HG03342 (cell line): ENCODE measurements around the gene SLC30A7.
"Not testable (repeated sequence)": the region's sequence is repeated elsewhere in the genome, so short reads cannot be mapped to it uniquely, and the experiment has no call there.

Source experiments
- ATAC-seq: cut with Tn5 transposase; IDR thresholded peaks from one replicate; pipeline ENCODE4 v1.9.1; 2021; ENCODE audit warnings: mild to moderate bottlenecking, moderate library complexity; ENCODE audit not compliant: unreplicated experiment

SLC30A7 gene

DNA sequence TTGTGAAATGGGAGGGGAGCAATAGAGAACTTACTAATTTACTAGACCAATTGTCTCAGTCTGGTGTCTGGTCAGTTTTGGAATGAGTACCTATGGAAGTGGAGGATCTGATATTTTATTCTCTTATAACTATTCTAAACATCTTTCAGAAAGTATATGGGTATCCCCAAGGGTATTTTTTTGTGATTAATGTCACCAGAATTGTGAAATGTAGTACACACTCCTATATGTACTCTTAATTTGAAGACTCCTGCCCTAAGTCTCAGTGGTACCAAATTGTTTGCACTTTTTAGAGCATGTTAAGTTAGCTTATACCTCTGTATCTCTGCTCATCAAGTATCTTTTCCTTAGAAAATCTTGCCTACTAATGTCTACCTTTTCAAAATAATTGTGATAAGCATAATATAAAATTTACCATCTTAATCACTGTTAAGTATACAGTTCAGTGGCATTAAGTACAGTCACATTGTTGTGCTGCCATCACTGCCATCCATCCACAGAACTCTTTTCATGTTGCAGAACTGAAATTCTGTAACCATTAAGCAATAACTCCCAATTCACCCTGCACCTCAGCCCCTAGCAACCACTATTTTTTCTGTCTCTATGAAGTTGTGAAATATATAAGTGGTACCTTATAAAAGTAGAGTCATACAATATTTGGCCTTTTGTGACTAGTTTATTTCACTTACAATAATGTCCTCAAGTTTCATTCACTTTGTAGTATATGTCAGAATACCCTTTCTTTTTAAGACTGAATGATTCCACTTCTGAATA is 40.5 kb downstream of the SLC30A7 start:
- ATAC-seq: no peak

- ATAC-seq: no peak
These were observed 45.2 kb downstream of the SLC30A7 start for GRCh38 chr1:100941098-100941527.

GRCh38 chr1:100941580-100942216 is 45.8 kb downstream of the SLC30A7 start:
- ATAC-seq: no peak

DNA sequence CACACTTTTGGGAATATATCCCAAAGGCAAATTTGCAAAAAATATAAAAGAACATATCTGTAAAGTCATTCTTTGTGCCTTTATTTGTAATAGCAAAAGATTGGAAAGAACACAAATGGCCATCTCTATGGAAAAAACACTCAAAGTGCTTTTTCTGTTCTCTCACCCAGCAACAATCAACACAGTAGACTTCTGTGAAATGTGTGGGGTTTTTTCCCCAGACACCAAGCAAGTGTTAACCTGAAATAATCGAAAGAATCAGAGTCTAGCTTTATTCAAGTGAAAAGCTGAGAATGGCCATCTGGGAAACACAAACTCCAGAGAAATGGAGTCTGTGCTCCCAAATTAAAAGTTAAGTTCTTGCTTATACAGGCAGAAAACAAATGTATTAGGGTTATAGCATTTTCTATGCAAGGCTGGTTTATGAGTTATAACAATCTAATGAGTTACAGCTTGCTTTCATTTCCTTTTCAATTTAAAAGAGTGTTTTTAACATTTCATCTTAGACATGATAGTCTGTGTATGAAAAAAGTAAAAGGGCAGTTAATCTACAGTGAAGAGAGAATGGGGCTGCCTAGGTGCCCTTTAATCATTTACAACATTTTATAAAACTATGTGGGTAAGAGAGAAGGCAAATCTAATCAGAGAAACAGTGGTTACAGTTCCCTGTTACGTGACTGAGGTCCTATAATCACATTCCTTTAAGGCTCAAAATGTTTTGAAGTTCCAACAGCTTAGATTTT is 46.6 kb downstream of the SLC30A7 start:
- ATAC-seq: no peak

- ATAC-seq: no peak
These were observed 47.6 kb downstream of the SLC30A7 start for GRCh38 chr1:100943533-100943932.

GRCh38 chr1:100946064-100946463 is 50.2 kb downstream of the SLC30A7 start:
- not testable (repeated sequence) for ATAC-seq

DNA sequence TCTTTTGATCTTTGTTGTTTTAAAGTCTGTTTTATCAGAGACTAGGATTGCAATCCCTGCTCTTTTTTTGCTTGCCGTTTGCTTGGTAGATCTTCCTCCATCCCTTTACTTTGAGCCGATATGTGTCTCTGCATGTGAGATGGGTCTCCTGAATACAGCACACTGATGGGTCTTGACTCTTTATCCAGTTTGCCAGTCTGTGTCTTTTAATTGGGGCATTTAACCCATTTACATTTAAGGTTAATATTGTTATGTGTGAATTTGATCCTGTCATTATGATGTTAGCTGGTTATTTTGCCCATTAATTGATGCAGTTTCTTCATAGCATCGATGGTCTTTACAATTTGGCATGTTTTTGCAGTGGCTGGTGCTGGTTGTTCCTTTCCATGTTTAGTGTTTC is 51.9 kb downstream of the SLC30A7 start:
- not testable (repeated sequence) for ATAC-seq

GRCh38 chr1:100948721-100949405 is 53.0 kb downstream of the SLC30A7 start:
- not testable (repeated sequence) for ATAC-seq

DNA sequence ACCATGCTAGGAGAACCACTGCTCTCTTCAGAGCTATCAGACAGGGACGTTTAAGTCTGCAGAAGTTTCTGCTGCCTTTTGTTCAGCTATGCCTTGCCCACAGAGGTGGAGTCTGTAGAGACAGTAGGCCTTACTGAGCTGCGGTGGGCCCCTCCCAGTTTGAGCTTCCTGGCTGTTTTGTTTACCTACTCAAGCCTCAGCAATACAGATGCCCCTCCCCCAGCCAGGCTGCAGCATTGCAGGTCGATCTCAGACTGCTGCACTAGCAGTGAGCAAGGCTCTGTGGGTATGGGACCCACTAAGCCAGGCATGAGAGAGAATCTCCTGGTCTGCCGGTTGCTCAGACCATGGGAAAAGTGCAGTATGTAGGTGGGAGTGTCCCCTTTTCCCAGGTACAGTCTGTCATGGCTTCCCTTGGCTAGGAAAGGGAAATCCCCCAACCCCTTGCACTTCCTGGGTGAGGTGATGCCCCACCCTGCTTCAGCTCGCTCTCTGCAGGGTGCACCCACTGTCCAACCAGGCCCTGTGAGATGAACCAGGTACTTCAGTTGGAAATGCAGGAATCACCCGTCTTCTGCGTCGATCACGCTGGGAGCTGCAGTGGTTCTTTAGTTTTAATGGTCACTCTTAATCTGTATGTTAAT is 53.7 kb downstream of the SLC30A7 start:
- ATAC-seq: peak; percentile 97

DNA sequence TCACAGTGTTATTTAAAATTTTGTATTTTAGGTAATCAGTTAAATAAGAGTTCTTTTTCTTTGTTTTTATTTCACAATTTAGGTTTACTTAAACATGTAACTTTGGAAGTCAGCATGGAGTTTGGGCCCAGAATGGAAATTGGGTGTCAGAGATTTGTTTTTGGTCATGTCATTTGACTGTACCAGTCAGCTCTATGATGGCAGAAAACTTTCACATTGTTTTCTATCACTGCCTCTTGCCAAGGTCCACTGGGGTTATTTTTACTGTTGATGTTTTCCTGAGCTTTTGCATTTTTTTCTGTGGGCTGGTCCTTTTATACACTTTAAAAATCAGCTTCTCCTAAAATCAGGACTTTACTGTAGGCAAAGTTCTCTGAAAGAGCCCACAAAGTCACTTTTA is 54.4 kb downstream of the SLC30A7 start:
- ATAC-seq: no peak

- no peak for ATAC-seq
These were observed 54.9 kb downstream of the SLC30A7 start for GRCh38 chr1:100950781-100951180.

DNA sequence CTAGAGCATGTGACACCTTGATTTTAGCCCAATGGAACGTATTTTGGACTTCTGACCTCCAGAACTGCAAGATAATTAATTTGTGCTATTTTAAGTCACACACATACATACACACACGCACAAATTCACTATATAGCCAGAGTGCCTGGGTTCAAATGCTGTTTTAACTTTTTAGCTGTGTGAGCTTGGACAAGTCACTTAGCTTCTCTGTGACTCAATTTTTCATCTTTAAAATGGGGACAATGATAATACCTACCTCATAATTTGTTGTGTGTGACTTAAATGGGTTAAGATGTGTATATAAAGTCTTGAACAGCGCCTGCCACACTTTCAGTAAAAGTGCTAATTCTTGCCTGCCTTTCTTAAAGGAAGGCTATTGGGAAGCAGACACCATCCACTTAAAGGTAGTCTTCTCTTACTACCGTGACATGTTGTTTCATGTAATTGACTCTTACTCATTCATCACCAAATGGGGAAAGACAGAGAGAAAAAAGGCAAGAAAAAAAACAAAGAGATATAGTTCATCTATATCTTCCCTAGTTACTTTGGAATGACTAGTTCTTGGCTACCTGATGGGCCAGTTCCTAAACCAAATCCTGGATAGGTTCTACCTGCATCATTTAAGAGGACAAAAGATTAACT is 56.3 kb downstream of the SLC30A7 start:
- no peak for ATAC-seq

DNA sequence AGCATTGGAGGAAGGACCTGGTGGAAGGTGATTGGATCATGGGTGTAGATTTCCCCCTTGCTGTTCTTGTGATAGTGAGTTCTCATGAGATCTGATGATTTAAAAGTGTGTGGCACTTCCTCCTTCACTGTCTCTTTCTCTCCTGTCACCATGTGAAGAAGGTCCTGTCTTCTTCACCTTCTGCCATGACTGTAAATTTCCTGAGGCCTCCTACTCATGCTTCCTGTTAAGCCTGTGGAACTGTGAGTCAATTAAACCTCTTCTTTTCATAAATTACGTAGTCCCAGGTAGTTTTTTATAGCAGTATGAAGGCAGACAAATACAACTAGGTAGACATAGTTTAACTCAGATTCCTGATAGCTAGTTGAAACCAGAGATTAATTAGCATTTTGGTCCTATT is 57.1 kb downstream of the SLC30A7 start:
- ATAC-seq: not testable (repeated sequence)

GRCh38 chr1:100953960-100954730 is 58.3 kb downstream of the SLC30A7 start:
- no peak for ATAC-seq

- no peak for ATAC-seq
These were observed 59.4 kb downstream of the SLC30A7 start for GRCh38 chr1:100955322-100955721.

DNA sequence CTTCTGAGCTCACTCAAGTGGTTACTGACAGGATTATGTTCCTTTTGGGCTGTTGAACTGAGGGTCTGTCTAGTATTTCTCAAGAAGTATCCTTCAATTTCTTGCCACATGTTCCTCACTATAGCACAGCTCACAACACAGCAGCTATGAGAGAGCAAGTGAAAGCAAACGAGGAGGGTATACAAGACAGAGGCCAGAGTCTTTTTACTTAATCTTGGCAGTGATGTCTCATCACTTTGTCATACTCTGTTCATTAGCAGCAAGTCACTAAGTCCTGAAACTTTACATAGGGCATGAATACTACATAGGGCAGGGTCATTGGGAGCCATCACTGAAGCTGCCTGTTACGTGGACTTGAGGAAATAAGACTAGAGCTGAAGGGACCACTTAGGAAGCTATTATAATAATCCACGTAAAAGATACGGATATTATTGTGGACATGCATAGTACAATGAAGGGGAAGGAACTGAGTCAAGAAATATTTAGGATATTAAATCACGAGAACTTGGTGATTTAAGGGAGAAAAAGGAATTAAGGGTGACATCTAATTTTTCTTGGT is 63.7 kb downstream of the SLC30A7 start:
- ATAC-seq: no peak

DNA sequence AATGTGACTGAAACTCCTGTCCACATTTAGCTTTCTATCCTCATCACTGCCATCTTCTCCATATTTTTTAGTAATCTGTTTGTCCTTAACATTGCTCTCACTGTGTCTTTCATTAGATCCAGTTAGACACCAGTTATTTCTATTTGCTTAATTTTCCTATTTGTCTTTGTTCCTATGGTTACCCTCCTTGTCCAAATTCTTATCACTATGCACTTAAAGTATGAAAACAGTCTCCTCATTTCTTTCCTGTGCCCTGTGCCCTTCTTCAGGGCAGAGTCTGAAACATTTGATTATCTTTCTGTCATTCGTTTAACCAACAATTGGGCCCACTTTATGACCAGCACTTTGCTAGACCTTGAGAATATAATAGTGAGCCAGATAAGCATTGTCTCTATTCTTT is 64.2 kb downstream of the SLC30A7 start:
- no peak for ATAC-seq

DNA sequence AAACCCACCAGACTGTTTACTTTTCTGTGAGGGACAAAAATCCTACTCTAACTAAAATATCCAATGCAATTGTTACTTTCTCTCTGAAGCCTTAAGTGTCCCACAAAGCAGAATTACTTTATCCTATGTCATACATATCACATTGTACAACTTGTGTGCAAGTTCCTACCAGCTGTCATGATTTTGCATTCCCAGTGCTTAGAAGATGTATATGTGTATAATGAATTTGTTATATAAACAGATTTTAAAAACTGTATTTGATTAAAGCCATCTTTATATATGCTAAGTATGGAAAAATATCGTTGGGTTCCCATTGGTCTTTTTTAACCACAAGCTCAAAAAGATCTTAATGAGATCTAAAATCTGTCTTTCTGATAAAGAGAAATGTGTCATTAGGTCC is 72.7 kb downstream of the SLC30A7 start:
- no peak for ATAC-seq

GRCh38 chr1:100969327-100969726 is 73.4 kb downstream of the SLC30A7 start:
- ATAC-seq: no peak
